HG02884 (cell line): ENCODE data around the gene CARM1.
"Not testable (repeated sequence)": the region's sequence is repeated elsewhere in the genome, so short reads cannot be mapped to it uniquely, and the experiment has no call there.

Experiments used
- ATAC-seq: cut with Tn5 transposase; IDR thresholded peaks from one replicate; pipeline ENCODE4 v1.9.1; 2021; ENCODE audit warnings: mild to moderate bottlenecking, moderate library complexity; ENCODE audit not compliant: unreplicated experiment

CARM1 gene

GRCh38 chr19:10870955-10871603 lies at the start of gene CARM1:
Gene CARM1 (plus strand): TSS chr19:10871553. CDS start chr19:10871703, 150 bp downstream.
- ATAC-seq, result peak; percentile 72

DNA sequence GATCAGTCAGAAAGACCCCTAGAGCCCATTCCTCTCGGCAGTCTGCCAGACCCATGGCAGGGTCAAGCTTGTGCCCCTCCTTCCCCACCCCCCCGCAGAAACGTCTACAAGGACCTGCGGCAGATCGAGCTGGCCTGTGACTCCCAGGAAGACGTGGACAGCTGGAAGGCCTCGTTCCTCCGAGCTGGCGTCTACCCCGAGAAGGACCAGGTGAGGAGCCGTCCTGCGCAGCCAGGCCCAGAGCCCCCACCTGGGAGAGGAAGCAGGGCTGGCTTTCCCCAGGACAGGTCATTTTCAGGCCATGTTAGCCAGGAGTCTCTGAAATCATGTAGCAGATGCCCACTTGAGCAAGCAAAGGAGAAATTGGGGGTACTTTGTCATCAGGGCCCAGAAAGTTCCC lies 47.7 kb upstream of the CARM1 start:
- ATAC-seq, result no peak

DNA sequence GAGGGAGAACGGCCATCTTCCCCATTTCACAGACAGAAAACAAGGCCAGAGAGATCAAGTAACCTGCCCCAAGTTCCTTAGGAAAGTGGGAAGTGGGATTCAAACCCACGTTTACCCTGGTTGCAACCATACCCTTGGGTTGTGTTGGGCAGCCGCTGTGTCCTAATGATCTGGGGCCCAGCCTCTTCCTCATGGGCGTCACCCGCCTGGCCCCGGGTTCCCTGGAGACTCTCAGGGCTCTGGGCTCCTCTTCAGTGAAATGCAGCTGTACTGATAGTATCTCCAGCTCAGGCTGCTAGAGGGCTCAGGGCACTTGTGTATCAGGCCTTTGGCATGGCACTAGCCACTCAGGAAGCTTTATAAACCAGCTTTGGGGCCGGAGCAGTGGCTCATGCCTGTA lies 45.1 kb upstream of the CARM1 start:
- ATAC-seq, result no peak

- no peak for ATAC-seq
These were observed 44.5 kb upstream of the CARM1 start for GRCh38 chr19:10826846-10827245.

GRCh38 chr19:10828981-10829821 lies 42.2 kb upstream of the CARM1 start:
- no peak for ATAC-seq

- no peak for ATAC-seq
These were observed 41.4 kb upstream of the CARM1 start for GRCh38 chr19:10829967-10830366.

DNA sequence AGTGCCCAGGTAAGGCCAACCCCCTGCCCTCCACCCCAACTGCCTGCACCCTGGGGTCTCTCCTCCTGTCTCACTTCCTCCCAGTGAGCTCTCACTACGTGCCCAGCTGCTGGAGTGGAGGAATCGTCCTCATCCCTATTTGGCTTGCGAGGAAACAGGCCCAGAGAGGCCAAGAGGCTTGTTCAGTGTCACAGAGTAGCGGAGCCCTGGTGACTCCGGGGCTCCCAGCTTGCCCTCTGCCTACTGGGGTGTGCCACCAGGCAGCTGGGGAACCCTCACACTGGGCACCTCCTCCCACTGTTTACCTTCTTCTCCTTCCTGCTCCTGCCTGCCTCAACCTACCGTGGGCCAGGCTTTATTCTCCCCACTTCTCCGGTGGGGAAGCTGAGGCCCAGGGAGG lies 41.0 kb upstream of the CARM1 start:
- ATAC-seq, result no peak

GRCh38 chr19:10830931-10831779 lies 40.2 kb upstream of the CARM1 start:
- no peak for ATAC-seq

GRCh38 chr19:10831987-10832938 lies 39.1 kb upstream of the CARM1 start:
- no peak for ATAC-seq

GRCh38 chr19:10832939-10833296 lies 38.4 kb upstream of the CARM1 start:
- ATAC-seq, result no peak

DNA sequence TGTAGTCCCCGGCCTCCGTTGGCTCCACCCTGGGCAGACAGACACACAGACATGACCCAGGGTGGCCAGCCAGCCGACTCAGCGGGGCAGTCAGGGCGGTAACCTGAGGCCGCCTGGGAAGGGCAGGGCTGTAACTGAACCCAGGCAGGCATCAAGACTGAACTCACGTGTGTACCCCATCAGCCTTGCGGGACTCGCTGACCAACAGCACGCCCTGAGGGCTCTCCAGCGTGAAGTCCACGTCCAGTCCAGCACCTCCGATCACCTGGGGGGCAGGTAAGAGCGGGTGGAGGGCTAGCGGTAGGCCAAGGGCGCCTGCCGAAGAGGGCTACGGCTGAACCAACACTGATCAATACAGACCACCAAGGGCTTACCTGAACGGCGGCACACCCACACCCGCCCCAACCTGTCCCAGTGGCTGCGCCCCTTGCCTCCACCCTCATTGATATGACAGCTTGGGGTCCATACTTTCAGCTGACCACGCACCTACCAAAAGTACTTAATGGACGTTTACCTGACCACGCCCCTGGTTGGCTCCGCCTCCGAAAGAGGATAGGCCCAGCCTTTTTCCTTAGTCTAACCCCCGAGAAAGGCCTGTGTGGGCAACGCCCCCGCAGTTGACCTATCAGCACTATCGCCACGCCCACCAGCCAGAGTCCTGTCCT lies 36.1 kb upstream of the CARM1 start:
- ATAC-seq, result no peak

GRCh38 chr19:10835754-10836478 lies 35.4 kb upstream of the CARM1 start, which contains the start of gene TMED1:
Gene TMED1 (minus strand): TSS chr19:10836212. CDS start chr19:10836191, 21 bp downstream.
- ATAC-seq, result peak; percentile 73

- no peak for ATAC-seq
These were observed 34.6 kb upstream of the CARM1 start for GRCh38 chr19:10836479-10837330.

DNA sequence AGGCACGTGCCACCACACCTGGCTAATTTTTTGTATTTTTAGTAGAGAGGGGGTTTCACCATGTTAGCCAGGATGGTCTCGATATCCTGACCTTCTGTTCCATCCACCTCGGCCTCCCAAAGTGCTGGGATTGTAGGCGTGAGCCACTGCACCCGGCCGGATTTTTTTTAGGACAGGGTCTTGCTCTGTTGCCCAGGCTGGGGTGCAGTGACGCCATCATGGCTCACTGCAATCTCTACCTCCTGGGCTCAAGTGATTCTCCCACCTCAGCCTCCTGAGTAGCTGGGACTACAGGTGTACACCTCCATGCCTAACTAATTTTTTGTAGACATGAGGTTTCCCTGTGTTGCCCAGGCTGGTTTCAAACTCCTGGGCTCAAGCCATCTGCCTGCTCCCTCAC lies 33.7 kb upstream of the CARM1 start:
- not testable (repeated sequence) for ATAC-seq

- no peak for ATAC-seq
These were observed 33.0 kb upstream of the CARM1 start for GRCh38 chr19:10838377-10838776.

DNA sequence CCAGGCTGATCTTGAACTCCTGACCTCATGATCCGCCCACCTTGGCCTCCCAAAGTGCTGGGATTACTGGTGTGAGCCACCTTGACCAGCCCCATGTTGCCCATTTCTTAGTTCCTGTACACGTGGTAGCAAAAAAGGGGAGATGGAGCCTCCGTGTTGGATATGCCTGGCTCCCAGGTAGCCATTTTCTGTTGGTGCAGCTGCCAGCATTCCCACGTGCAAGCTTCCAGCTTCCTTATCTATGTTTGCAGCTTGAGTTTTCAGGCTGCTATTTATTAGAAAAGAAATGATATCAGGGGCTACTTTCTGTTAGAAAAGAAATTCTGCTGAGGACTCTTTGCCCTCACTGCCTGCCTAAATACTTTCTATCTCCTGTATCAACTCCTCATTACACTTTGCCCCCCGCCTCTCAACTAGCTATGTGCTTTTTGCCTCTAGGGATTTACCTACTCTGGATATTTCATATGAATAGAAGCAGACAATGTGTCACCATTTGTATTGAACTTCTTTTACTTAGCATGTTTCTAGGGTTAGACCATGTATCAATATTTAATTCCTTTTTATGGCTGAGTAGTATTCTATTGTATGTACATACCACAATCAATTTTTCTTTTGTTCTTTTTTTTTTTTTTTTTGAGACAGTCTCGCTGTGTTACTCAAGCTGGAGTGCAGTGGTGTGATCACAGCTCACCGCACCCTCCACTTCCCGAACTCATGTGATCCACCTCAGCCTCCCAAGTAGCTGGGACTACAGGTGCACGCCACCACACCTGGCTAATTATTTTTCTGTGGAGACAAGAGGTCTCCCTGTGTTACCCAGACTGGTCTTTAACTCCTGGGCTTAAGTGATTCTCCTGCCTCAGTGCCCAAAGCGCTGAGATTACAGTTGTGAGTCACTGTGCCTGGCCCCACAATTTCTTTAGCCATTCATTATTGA lies 32.0 kb upstream of the CARM1 start:
- ATAC-seq, result no peak

DNA sequence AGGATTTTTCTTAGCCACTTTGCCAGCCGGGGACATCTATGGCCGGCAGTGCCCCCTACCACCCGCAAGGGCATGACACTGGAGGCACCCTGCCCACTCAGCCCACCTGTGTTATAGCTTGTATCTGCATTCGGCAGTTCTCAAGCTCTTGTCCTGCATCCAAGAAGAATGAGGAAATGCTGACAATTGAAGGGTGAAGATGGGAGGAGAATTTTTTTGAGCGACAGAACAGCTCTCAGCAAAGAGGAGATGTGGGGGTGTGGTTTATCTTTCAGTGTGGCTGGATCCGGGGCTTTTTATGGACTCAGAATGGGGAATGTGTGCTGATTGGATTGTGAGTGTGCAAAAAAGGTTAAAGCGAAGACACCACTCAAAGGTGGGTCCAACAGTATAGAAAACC lies 28.6 kb upstream of the CARM1 start:
- no peak for ATAC-seq
